Measurements from ENCODE around the gene ARVCF. TPM values are rescaled to one million over a fixed set of nuclear protein-coding genes. Genes with fewer than 3 reads are reported as not detected.

The ARVCF gene
- total RNA-seq, 1 donor from 2014 or later = 46.8 TPM

DNA sequence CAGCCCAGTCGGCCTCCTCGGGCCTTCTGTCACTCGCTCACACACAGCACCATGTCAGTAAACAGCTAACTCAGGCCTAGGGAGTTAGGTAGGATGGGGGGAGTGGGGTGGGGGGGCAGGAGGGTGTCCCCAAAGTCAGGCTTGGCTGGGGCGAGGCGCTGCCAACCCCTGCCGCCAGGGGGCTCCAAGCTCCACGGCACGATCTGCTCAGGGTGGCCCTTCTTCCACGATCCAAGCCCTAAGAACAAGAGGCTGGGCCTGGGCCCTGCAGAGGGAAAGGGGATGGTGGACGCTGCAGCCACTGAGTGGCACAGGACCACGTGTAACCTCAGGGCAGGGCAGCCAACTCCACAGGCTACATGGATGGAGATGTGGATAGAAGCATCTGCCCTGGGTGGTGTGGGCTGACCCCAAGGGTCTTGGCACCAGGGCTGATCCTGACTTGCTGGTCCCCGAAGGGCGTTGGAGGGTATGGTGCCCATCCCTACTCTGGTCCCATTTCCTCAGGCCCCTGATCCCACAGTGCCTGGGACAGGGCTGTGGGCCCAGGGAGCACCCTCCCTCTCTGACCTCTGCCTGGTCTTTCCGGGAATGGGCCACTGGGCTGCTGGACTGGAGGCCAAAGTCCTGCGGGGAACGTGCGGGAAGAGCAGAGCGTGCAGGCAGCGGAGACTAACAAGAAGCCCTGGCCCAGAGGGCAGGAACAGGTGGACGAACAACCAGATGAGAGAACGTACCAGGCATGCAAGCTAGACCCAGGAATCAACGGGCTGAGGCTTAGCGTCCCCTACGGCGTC lies 45.9 kb downstream of the ARVCF start:
- DNase-seq (ENCODE audit: low spot score) = peak; percentile 90
- intact Hi-C loops (cut with DNase I) = loop anchor here (1.0 kb wide), 1 partner anchor 43 kb away; no protein-coding TSS in a partner anchor

DNA sequence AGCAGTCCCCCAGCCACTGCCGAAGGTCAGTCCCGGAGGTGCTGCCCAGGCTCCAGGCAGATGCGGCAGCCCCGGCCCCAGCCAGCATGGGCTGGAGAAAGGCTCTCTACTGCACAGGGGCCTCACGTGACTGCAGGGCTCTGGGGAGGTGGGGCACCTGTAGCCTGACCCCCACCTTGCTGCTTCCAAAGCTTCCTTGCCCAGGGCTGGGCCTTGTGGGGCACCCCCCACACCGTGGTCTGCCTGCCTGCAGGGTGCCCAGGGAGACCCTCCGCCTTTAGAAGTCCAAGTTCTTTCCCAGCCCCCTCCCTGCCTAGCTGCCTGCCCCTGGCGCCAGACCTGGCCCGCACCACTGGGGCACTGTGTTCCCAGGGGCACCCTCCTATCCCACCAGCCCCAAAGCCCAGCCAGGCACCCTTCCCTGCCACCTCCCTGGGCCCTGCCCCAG lies 46.6 kb downstream of the ARVCF start:
- DNase-seq (ENCODE audit: low spot score) = no peak
- intact Hi-C loops (cut with DNase I) = loop anchor here (1.0 kb wide), 1 partner anchor 43 kb away; no protein-coding TSS in a partner anchor

- intact Hi-C loops (cut with DNase I) = no loop called here
- DNase-seq (ENCODE audit: low spot score) = no peak
Measured at GRCh38 chr22:19969141-19969928, 47.3 kb downstream of the ARVCF start.

DNA sequence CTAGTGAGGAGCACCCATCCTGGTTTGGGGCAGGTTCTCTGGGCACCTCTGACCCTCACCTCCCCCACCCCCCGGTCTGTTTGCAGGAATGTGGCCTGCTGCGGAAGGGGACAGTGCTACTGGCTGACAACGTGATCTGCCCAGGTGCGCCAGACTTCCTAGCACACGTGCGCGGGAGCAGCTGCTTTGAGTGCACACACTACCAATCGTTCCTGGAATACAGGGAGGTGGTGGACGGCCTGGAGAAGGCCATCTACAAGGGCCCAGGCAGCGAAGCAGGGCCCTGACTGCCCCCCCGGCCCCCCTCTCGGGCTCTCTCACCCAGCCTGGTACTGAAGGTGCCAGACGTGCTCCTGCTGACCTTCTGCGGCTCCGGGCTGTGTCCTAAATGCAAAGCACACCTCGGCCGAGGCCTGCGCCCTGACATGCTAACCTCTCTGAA lies 48.2 kb downstream of the ARVCF start:
- DNase-seq (ENCODE audit: low spot score) = no peak
- intact Hi-C loops (cut with DNase I) = no loop called here

DNA sequence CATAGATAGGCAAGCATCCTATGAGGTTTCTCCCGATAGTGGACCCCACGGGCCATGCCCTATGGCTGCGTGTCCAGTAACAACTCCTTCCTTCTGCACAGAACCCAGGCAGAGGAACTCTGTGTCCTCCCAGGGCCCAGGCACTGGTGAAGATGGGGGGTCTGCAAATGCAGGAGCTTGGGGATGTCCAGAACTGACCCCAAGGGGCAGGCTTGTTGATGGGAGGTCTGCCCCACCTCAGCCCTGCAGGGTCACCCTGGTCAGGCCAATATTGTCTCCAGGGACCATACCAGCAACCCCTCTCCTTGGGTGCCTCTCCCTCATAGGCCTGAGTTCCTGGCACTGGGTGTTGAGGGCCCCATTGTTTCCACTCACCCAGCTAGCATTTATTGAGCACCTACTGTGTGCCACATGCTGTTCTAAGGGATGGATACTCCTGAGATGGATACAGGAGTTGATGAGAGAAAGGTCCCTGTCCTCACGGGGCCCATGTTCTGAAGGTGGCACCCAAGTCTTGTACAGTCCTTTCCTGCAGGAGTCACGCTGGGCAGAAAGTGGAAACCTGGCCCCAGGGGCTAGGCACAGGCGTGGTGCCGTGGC lies 48.7 kb downstream of the ARVCF start:
- intact Hi-C loops (cut with DNase I) = no loop called here
- no peak for DNase-seq (ENCODE audit: low spot score)

- no peak for DNase-seq (ENCODE audit: low spot score)
- intact Hi-C loops (cut with DNase I) = no loop called here
Measured at GRCh38 chr22:19966908-19967750, 49.5 kb downstream of the ARVCF start.

DNA sequence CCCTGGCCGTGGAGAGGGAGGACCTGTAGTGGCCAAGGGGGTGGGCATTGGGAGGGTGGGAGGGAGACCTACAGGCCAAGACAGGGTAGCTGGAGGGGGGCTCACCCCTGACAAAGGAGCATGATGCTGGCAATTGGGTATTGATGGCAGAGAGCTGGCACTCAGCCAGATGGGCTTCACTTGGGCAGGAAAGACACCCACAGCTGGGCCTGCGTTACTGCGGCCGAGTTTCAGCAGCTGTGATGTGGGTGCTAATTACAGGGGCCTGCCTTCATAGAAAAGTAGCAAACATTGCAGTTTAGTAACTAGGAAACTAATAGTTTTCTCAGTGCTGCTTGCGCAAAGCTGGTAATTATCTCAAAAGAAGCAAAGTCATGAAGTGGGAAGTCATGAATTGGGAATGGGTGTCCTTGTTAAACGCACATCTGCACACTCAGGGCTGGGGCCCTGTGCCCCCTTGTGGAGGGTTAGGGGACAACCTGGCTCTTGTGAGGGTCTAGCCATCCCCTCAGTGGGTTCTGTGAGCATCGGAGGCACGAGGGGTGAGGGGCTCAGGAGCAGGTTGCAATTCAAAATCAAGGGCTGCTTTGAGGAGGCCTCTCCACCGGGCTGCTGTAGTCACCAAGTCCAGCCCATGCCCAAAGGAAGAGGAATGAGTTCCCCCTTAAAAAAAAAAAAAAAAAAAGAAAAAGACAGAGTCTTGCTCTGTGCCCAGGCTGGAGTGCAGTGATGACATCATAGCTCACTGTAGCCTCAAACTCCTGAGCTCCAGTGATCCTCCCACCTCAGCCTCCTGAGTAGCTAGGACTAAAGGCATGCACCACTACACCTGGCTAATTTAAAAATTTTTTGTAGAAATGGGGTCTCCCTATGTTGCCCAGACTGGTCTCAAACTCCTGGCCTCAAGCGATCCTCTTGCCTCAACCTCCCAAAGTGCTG lies 50.6 kb downstream of the ARVCF start:
- intact Hi-C loops (cut with DNase I) = no loop called here
- no peak for DNase-seq (ENCODE audit: low spot score)

- intact Hi-C loops (cut with DNase I) = no loop called here
- no peak for DNase-seq (ENCODE audit: low spot score)
Measured at GRCh38 chr22:19964701-19965386, 51.8 kb downstream of the ARVCF start.

- no peak for DNase-seq (ENCODE audit: low spot score)
- intact Hi-C loops (cut with DNase I) = no loop called here
Measured at GRCh38 chr22:19963863-19964642, 52.6 kb downstream of the ARVCF start.

DNA sequence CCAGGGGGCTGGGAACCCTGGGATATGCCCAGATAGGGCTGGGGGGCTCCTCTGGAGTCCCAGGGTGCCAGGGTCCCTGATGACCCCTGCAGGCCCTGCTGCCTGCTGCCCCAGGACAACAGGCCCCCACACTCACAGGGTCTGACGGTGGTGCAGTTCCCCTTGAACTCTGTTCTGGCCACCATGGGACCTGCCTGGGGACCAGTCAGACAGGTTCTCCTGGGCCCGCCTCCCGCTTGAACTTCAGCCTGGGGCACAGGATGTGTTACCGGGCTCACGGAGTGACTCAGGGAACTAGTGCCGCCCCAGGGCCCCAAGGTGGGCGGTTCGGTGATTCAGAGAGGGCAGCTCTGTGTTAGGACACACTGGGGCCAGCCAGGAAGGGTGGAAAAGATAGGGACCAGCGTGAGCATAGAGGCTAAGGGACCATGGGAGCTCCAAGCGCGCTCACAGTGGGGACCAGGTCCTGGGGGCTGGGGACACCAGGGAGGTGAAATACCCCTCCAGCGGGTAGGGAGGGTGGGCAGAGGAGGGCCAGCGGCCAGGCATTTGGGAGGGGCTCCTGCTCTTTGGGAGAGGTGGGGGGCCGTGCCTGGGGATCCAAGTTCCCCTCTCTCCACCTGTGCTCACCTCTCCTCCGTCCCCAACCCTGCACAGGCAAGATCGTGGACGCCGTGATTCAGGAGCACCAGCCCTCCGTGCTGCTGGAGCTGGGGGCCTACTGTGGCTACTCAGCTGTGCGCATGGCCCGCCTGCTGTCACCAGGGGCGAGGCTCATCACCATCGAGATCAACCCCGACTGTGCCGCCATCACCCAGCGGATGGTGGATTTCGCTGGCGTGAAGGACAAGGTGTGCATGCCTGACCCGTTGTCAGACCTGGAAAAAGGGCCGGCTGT lies 53.5 kb downstream of the ARVCF start:
- DNase-seq (ENCODE audit: low spot score) = no peak
- intact Hi-C loops (cut with DNase I) = no loop called here

DNA sequence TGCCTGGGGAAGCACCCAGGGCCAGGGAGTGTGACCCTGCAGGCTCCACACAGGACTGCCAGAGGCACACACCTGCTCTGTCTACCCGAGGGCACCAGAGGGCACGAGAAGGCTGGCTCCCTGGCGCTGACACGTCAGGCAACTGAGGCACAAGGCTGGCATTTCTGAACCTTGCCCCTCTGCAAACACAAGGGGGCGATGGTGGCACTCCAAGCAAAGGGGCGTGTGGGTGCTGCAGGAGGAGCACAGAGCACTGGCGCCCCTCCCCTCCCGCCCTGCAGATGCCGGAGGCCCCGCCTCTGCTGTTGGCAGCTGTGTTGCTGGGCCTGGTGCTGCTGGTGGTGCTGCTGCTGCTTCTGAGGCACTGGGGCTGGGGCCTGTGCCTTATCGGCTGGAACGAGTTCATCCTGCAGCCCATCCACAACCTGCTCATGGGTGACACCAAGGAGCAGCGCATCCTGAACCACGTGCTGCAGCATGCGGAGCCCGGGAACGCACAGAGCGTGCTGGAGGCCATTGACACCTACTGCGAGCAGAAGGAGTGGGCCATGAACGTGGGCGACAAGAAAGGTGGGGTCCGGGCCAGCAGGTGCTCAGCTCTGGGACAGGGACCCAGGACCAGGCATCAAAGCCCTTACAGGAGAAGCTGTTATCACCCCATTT lies 54.2 kb downstream of the ARVCF start:
- intact Hi-C loops (cut with DNase I) = no loop called here
- no peak for DNase-seq (ENCODE audit: low spot score)

- intact Hi-C loops (cut with DNase I) = no loop called here
- no peak for DNase-seq (ENCODE audit: low spot score)
Measured at GRCh38 chr22:19961868-19962245, 54.8 kb downstream of the ARVCF start.

DNA sequence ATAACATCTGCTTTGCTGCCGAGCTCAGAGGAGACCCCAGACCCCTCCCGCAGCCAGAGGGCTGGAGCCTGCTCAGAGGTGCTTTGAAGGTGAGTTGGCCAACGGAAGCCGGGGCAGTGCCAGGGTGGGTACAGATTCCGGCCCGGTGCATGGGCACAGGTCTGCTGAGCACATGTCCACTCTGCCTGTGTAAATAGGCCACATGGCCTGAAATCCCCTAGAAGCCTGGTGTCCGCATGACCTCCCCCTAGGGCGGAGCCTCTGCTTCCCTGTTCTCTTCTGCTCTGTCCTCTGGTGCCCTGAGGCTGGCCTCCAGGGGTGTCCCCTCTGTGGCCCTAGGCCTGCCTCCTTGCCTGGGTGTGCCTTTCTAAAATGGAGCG lies 55.4 kb downstream of the ARVCF start:
- DNase-seq (ENCODE audit: low spot score) = no peak
- intact Hi-C loops (cut with DNase I) = no loop called here

GRCh38 chr22:19960491-19961200 lies 56.0 kb downstream of the ARVCF start:
- DNase-seq (ENCODE audit: low spot score) = no peak
- intact Hi-C loops (cut with DNase I) = no loop called here
